ENCODE measurements around the gene THBS3.
"Not testable (repeated sequence)": the region's sequence is repeated elsewhere in the genome, so short reads cannot be mapped to it uniquely, and the experiment has no call there.

The THBS3 gene

DNA sequence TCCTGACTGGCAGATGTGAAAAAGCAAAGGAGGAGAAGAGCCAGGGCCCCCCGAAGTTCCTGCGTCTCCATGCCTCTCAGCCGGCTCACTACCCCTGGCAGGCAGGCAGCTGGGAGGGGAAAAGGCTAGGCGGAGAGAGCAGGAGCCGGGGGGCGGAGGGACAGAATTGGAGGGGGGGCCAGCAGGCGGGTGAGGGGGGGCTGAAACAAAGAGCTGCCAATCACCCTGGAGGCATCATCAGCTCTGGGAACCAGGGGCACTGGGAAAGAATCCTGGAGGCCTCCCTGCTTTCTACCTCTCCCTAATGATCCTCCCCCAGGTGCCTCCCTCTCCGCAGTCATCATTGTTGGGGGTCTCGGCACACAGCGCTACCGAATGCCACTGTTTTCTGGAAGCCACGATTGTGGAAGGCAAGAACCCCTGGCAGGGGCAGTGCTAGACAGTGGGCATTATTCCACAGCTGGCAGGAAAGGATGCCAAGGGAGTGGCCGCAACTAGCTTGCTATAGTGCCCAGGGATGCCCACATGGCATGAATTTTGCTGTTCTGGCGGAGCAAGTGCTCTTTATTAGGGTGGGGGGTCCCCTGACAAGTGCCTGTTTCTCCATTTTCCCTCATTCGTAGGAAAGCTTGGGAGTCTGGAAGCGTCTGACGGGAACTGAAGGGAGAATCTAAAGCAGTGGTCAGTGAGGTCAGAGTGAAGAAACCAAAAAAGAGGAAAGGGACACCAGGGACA, at the start of gene THBS3:
Gene THBS3, minus strand, starts transcription at position 92 of the 735 bp plus-strand sequence. Its CDS starts 21 bp downstream, at position 71.
- DNase-seq = peak in 39 of 58 donors; percentile 24 to 72 (median 46)

DNA sequence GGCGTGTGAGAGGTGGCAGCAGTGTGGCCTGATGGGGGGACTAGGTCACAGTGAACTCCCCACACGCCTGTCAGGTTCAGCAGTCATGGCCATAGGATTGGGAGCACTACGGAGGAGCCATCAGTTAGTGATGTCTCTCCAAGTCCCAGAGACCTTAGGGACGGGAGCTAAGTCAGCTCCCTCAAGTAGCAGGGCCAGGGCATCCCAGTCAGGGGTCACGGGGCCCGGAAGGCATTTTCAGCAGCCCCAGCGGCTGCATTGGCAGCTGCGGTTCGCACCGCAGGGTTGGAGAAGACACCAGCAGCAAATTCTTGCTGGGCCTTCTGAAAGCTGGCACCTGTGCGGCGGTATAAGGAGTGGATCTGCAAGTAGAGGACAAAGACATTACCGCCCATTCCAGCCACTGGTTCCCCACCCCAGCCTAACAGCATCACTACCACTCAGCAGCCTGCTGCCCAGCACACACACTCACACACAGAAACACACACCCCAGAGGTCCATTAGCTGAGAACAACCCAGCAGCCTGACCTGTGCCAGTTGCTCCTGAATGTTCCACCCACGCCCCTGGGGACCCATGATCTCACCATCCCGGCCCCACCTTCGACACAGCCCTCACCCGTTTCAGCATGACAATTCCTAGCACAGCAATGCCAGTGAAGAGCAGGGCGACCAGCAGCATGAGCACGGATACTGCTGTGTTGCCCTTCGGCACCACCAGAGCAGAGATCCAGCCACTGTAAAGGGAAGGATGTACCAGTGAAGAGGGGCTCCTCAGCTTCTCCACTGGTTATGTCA, 48.6 kb upstream of the THBS3 start:
- DNase-seq = no peak

- DNase-seq = peak; percentile 18 to 93 (median 82)
These were observed 47.7 kb upstream of the THBS3 start, which contains the start of gene ENTREP3 for GRCh38 chr1:155255243-155256007. Gene ENTREP3, minus strand, starts transcription at chr1:155255483. Its CDS starts 606 bp downstream, at chr1:155254877.

GRCh38 chr1:155254714-155255242, 47.1 kb upstream of the THBS3 start:
- peak in 21 of 58 donors; percentile 22 to 72 (median 50) for DNase-seq

- DNase-seq = peak in 4 of 58 donors; percentile 16 to 44 (median 32)
These were observed 46.6 kb upstream of the THBS3 start for GRCh38 chr1:155254228-155254713.

- no peak for DNase-seq
These were observed 46.1 kb upstream of the THBS3 start for GRCh38 chr1:155253797-155254196.

GRCh38 chr1:155253208-155253607, 45.5 kb upstream of the THBS3 start:
- no peak for DNase-seq

DNA sequence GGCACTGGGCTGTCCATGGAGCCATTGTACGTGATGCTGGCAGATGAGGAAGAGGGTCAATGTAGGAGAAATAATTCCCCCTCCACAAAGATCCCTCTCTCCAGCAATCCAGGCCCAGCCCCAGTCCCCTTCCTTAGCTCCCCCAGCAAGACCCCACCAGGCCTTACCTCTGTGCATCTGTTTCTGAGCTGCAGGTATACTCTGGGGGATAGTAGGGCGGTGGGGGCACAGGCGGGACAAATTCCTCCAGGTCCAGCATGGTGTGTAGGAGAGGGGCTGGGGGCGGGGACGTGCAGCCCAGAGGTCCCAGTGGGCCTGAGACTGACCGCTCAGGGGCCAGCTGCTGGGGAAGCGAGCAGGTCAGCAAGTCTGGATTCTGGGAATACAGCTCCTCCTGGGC, 43.9 kb upstream of the THBS3 start:
- DNase-seq = no peak

DNA sequence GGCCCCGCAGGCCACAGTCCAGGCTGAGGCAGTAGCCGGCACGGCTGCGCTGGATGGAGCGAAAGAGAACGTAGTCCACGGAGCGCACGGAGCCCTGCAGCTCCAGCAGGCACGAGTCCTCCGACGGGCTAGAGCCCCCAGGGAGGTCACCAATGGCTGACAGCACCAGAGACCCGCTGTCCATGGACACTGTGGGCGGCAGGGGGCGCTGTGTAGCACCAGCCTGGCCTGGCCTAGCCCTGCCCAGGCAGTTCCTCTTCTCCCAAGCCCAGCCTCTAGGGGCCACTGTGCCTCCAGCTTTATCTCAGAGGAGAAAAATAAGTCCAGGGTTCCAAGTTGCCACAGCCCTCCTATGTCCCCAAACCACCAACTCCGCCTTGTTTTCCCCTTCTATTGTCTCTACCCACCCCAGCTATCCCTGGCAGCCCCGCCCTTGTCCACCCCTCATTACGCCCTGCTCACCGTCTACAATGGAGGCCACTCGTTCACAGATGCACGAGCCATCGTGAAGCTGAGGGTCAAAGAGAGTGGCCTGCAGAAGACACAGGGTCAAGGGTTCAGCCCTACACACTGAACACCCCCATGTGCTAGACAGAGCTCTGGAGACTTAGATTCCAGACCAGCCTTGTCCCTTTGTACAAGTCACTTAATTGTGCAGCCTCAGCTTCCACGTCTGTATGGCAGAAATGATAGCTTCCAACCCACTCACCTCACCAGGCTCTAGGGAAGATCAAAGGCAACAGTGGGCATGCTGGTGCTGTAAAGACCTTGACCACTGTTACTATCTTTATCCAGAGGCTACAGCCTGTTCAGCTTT, 43.1 kb upstream of the THBS3 start:
- peak; percentile 21 to 93 (median 82) for DNase-seq

DNA sequence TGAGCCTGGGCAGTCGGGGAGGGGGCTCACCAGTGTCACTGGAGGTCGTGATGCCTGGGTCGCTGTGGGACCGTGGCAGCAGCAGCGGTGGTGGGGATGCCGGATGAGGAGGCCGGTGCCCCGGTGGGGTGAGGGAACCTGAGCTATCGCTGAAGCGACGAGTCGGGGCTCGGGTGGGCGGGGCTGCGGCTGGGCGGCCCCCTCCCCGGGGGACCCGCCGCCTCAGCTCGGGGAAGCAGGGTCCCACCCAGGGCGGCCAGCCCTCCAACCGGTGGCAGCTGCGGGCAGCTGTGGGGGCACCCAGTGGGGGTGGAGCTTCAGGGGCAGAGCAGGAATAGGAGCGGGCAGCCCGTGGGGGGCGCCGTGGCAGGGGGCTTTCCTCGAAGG, 42.5 kb upstream of the THBS3 start:
- DNase-seq = no peak

GRCh38 chr1:155247667-155248553, 40.2 kb upstream of the THBS3 start:
- no peak for DNase-seq

DNA sequence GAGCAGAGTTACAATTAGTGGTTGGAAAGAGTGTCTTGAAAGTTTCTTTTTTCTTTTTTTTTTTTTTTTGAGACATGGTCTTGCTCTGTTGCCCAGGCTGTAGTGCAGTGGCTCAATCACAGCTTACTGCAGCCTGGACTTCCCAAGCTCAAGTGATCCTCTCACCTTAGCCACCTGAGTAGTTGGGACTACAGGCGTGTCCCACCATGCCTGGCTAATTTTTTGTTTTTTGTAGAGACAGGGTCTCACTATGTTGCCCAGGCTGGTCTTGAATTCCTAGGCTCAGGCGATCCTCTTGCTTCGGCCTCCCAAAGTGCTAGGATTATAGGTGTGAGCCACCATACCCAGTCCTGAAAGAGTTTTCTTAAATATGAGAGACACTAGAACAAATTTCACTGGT, 39.1 kb upstream of the THBS3 start:
- not testable (repeated sequence) for DNase-seq

DNA sequence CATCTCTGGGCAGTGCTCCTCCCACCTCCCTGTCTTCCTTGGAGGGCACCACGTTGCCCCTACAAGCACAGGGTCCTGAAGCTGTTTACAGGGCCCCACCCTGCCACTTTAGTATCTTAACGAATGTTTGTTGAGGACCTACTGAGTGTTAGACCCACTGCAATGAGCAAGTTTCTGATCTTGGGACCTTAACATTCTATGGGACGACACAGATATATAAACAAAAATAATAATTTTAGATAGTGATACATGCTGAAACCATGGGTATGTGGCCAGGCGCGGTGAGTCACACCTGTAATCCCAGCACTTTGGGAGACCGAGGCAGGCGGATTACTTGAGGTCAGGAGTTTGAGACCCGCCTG, 37.4 kb upstream of the THBS3 start:
- DNase-seq = no peak

- peak; percentile 79 to 99 (median 98) for DNase-seq
These were observed 36.9 kb upstream of the THBS3 start for GRCh38 chr1:155244368-155245162.

- DNase-seq = no peak
These were observed 35.2 kb upstream of the THBS3 start for GRCh38 chr1:155242805-155243358.

GRCh38 chr1:155241841-155242264, 34.2 kb upstream of the THBS3 start:
- no peak for DNase-seq

- peak in 53 of 58 donors; percentile 30 to 90 (median 70) for DNase-seq
These were observed 33.5 kb upstream of the THBS3 start for GRCh38 chr1:155241069-155241679.

DNA sequence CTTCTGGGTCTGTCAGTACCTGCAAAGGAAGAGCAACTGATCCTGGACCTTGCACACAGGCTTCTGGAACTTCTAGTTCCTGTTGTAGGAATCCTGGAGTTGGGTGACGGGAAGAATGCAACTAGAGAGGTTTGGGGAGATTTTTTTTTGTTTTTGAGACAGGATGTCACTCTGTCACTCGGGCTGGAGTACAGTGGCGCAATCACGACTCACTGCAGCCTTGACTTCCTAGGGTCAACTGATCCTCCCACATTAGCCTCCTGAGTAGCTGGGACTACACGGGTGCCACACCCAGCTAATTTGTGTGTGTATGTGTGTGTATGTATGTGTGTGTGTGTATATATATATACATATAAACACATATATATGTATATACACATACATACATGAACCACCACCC, 28.8 kb upstream of the THBS3 start:
- no peak for DNase-seq
